Natural killer cell treated with Interleukin-12 subunit alpha and Interleukin-12 subunit beta and Interleukin-15 and Interleukin-18, amount 100 ng/mL, for 72 hours (primary cell): ENCODE data around the gene MEGF9. TPM values are rescaled to one million over a fixed set of nuclear protein-coding genes. Genes with fewer than 3 reads are reported as not detected.

Source experiments
- ATAC-seq, 2 donors: fragments of 150-1000 bp; cut with Tn5 transposase in 1 of 2; sonication (Bioruptor Pico), chemical (Tn5 transposase) in 1 of 2; 2 replicates each; pipeline ENCODE4 v1.10.0; 2021
- DNase-seq: peaks from one replicate; pipeline ENCODE4 v3.0.0; 2022; ENCODE audit warnings: low spot score
- H3K27ac Mint-ChIP-seq, 2 donors: 1 replicate in 1 of 2; 2 replicates in 1 of 2; pipeline ENCODE4 v1.8.0; 2022; ENCODE audit warnings: mixed read lengths in 2 of 2, mild to moderate bottlenecking in 1 of 2, moderate library complexity in 1 of 2
- H3K27me3 Mint-ChIP-seq, 2 donors: 1 replicate in 1 of 2; 2 replicates in 1 of 2; pipeline ENCODE4 v1.8.0; 2022; ENCODE audit warnings: mixed read lengths in 2 of 2
- H3K36me3 Mint-ChIP-seq: one replicate; pipeline ENCODE4 v1.8.0; 2022; ENCODE audit warnings: mixed read lengths
- H3K4me1 Mint-ChIP-seq, 2 donors: 1 replicate in 1 of 2; 2 replicates in 1 of 2; pipeline ENCODE4 v1.8.0; 2022; ENCODE audit warnings: low read depth in 2 of 2, mixed read lengths in 2 of 2, mild to moderate bottlenecking in 1 of 2
- H3K4me3 Mint-ChIP-seq: one replicate; pipeline ENCODE4 v1.8.0; 2022; ENCODE audit warnings: mixed read lengths
- H3K9me3 Mint-ChIP-seq: 2 replicates; pipeline ENCODE4 v1.8.0; 2022; ENCODE audit warnings: mixed read lengths
- total RNA-seq, 2 donors: library from RNA; stranded (reverse); gene quantifications; one replicate each; pipeline ENCODE4 v1.2.3, GENCODE V29; 2022

Gene MEGF9
- total RNA-seq, 2 donors from 2014 or later: 7.7 to 12.7 TPM

- no peak overlapping the region for H3K4me3 Mint-ChIP-seq
- peaks cover 6% of the 10 kb centered on the region for H3K36me3 Mint-ChIP-seq
- H3K27ac Mint-ChIP-seq: no peak overlapping the region
- H3K27me3 Mint-ChIP-seq: no peaks in the 10 kb centered on the region
- no peak for ATAC-seq
- no peaks in the 10 kb centered on the region for H3K9me3 Mint-ChIP-seq
- H3K4me1 Mint-ChIP-seq: no peaks in the 10 kb centered on the region
- no peak for DNase-seq
These were observed 110.7 kb downstream of the MEGF9 start for GRCh38 chr9:120603591-120603990.

GRCh38 chr9:120603010-120603409 lies 111.3 kb downstream of the MEGF9 start:
- H3K4me1 Mint-ChIP-seq: no peaks in the 10 kb centered on the region
- H3K36me3 Mint-ChIP-seq: peaks cover 6% of the 10 kb centered on the region
- H3K27ac Mint-ChIP-seq: no peak overlapping the region
- no peaks in the 10 kb centered on the region for H3K27me3 Mint-ChIP-seq
- DNase-seq (no peak), ATAC-seq (no peak)
- H3K9me3 Mint-ChIP-seq: no peaks in the 10 kb centered on the region
- no peak overlapping the region for H3K4me3 Mint-ChIP-seq

- no peaks in the 10 kb centered on the region for H3K36me3 Mint-ChIP-seq
These were observed 120.4 kb downstream of the MEGF9 start for GRCh38 chr9:120593955-120594277.

GRCh38 chr9:120593250-120593954 lies 120.9 kb downstream of the MEGF9 start:
- H3K9me3 Mint-ChIP-seq: no peaks in the 10 kb centered on the region
- DNase-seq (no peak), ATAC-seq (no peak)
- H3K4me1 Mint-ChIP-seq: no peaks in the 10 kb centered on the region
- H3K4me3 Mint-ChIP-seq: no peak overlapping the region
- H3K36me3 Mint-ChIP-seq: no peaks in the 10 kb centered on the region
- no peaks in the 10 kb centered on the region for H3K27me3 Mint-ChIP-seq
- H3K27ac Mint-ChIP-seq: no peak overlapping the region

More at GRCh38 chr9:120593955-120594277, 120.4 kb downstream of the MEGF9 start:
- ATAC-seq: no peak
- H3K27me3 Mint-ChIP-seq: no peaks in the 10 kb centered on the region
- no peak overlapping the region for H3K27ac Mint-ChIP-seq
- H3K4me3 Mint-ChIP-seq: no peak overlapping the region
- H3K4me1 Mint-ChIP-seq: no peaks in the 10 kb centered on the region
- no peaks in the 10 kb centered on the region for H3K9me3 Mint-ChIP-seq
- no peak for DNase-seq

GRCh38 chr9:120592210-120592609 lies 122.1 kb downstream of the MEGF9 start:
- no peaks in the 10 kb centered on the region for H3K27me3 Mint-ChIP-seq
- ATAC-seq (no peak), DNase-seq (no peak)
- H3K9me3 Mint-ChIP-seq: no peaks in the 10 kb centered on the region
- H3K4me1 Mint-ChIP-seq: no peaks in the 10 kb centered on the region
- no peaks in the 10 kb centered on the region for H3K36me3 Mint-ChIP-seq
- no peak overlapping the region for H3K27ac Mint-ChIP-seq
- H3K4me3 Mint-ChIP-seq: no peak overlapping the region

- no peaks in the 10 kb centered on the region for H3K36me3 Mint-ChIP-seq
- H3K4me1 Mint-ChIP-seq: peaks cover 5 to 8% of the 10 kb centered on the region in 2 donors
- no peak overlapping the region for H3K4me3 Mint-ChIP-seq
These were observed 126.9 kb downstream of the MEGF9 start for GRCh38 chr9:120587328-120587727.

GRCh38 chr9:120583958-120584369 lies 130.3 kb downstream of the MEGF9 start:
- Mint-ChIP-seq H3K4me1 (peaks cover 21 to 24% of the 10 kb centered on the region in 2 donors), H3K4me3 (no peak overlapping the region), H3K27me3 (no peaks in the 10 kb centered on the region), H3K9me3 (no peaks in the 10 kb centered on the region), H3K27ac (peak overlapping the region; percentile 12 to 40), H3K36me3 (peaks cover 5% of the 10 kb centered on the region)
- ATAC-seq (peak; percentile 60 to 67), DNase-seq (peak; percentile 67)

More at GRCh38 chr9:120587328-120587727, 126.9 kb downstream of the MEGF9 start:
- Mint-ChIP-seq H3K27ac (no peak overlapping the region), H3K9me3 (no peaks in the 10 kb centered on the region), H3K27me3 (no peaks in the 10 kb centered on the region)
- DNase-seq (no peak), ATAC-seq (no peak)

- Mint-ChIP-seq H3K36me3 (peaks cover 12% of the 10 kb centered on the region), H3K9me3 (no peaks in the 10 kb centered on the region), H3K27me3 (no peaks in the 10 kb centered on the region), H3K27ac (peak within 1 kb of the TSS; percentile 87 to 96), H3K4me1 (peaks cover 37 to 45% of the 10 kb centered on the region in 2 donors), H3K4me3 (peak within 1 kb of the TSS; percentile 95)
- ATAC-seq (peak; percentile 97 to 98), DNase-seq (peak; percentile 94)
These were observed 134.0 kb downstream of the MEGF9 start, which contains the start of gene CDK5RAP2 for GRCh38 chr9:120580051-120580896. CDK5RAP2 (minus strand) TSS chr9:120580167; CDS start chr9:120579978, 189 bp downstream.

- Mint-ChIP-seq H3K4me3 (peak overlapping the region; percentile 95), H3K27me3 (no peaks in the 10 kb centered on the region), H3K27ac (peak overlapping the region; percentile 87 to 96), H3K9me3 (no peaks in the 10 kb centered on the region), H3K4me1 (peaks cover 35 to 45% of the 10 kb centered on the region in 2 donors), H3K36me3 (peaks cover 12% of the 10 kb centered on the region)
- ATAC-seq (no peak), DNase-seq (no peak)
These were observed 134.9 kb downstream of the MEGF9 start for GRCh38 chr9:120579139-120580050.

- no peak overlapping the region for H3K27ac Mint-ChIP-seq
- DNase-seq (no peak), ATAC-seq (no peak)
- H3K36me3 Mint-ChIP-seq: peaks cover 18% of the 10 kb centered on the region
- H3K4me3 Mint-ChIP-seq: no peak overlapping the region
- peaks cover 18 to 29% of the 10 kb centered on the region in 2 donors for H3K4me1 Mint-ChIP-seq
- no peaks in the 10 kb centered on the region for H3K9me3 Mint-ChIP-seq
- no peaks in the 10 kb centered on the region for H3K27me3 Mint-ChIP-seq
These were observed 139.8 kb downstream of the MEGF9 start for GRCh38 chr9:120574473-120574872.

- ATAC-seq: no peak
- Mint-ChIP-seq H3K36me3 (peaks cover 33% of the 10 kb centered on the region), H3K27me3 (no peaks in the 10 kb centered on the region), H3K9me3 (no peaks in the 10 kb centered on the region), H3K4me1 (peaks cover 6 to 15% of the 10 kb centered on the region in 2 donors), H3K4me3 (no peak overlapping the region), H3K27ac (no peak overlapping the region)
- no peak for DNase-seq
These were observed 141.8 kb downstream of the MEGF9 start for GRCh38 chr9:120572472-120572871.

GRCh38 chr9:120571443-120572257 lies 142.6 kb downstream of the MEGF9 start:
- peaks cover 6 to 9% of the 10 kb centered on the region in 2 donors for H3K4me1 Mint-ChIP-seq
- no peak overlapping the region for H3K27ac Mint-ChIP-seq
- DNase-seq (no peak), ATAC-seq (no peak)
- peaks cover 33% of the 10 kb centered on the region for H3K36me3 Mint-ChIP-seq
- H3K9me3 Mint-ChIP-seq: no peaks in the 10 kb centered on the region
- H3K27me3 Mint-ChIP-seq: no peaks in the 10 kb centered on the region
- H3K4me3 Mint-ChIP-seq: no peak overlapping the region

GRCh38 chr9:120570296-120570695 lies 144.0 kb downstream of the MEGF9 start:
- Mint-ChIP-seq H3K9me3 (no peaks in the 10 kb centered on the region), H3K27ac (no peak overlapping the region), H3K4me3 (no peak overlapping the region), H3K4me1 (peaks cover 5% of the 10 kb centered on the region in 2 donors), H3K27me3 (no peaks in the 10 kb centered on the region), H3K36me3 (peaks cover 32% of the 10 kb centered on the region)
- ATAC-seq (no peak), DNase-seq (no peak)
